Activated CD8-positive, alpha-beta memory T cell treated with anti-CD3 and anti-CD28 coated beads, Interleukin-2, amount 50 U/mL, for 24 hours (primary cell): ENCODE measurements around the gene FANCF.

ENCODE experiments used
- DNase-seq: peaks from one replicate; pipeline ENCODE4 v3.0.0-alpha.2; 2020; ENCODE audit errors: extremely low read depth

The FANCF gene

DNA sequence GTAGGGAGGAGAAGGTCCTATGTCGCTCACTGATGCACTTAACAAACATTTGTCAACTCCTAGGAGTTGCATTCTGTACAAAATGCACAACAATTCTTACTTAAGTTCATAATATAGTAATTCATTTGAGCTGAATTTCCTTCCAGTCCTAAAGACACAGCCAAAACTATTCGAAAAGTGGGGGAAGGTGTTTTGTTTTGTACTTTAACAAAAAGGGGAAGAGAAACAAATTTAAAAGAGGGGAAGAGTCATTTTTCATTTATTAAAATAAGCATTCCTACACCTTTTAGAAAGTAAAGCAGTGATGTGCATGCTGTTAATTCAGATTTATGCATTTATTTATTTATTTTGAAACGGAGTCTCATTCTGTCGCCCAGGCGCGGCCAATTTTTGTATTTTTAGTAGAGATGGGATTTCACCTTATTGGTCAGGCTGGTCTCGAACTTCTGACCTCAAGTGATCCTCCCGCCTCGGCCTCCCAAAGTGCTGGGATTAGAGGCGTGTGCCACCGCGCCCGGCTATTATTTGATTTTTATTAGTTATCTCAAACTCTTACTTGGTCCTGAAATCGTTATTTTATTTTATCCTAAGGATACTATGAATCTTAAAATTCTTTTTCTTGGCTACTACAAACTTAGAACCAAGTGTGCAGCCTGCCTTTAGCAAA, 1.1 kb upstream of the FANCF start:
- DNase-seq: no peak

DNA sequence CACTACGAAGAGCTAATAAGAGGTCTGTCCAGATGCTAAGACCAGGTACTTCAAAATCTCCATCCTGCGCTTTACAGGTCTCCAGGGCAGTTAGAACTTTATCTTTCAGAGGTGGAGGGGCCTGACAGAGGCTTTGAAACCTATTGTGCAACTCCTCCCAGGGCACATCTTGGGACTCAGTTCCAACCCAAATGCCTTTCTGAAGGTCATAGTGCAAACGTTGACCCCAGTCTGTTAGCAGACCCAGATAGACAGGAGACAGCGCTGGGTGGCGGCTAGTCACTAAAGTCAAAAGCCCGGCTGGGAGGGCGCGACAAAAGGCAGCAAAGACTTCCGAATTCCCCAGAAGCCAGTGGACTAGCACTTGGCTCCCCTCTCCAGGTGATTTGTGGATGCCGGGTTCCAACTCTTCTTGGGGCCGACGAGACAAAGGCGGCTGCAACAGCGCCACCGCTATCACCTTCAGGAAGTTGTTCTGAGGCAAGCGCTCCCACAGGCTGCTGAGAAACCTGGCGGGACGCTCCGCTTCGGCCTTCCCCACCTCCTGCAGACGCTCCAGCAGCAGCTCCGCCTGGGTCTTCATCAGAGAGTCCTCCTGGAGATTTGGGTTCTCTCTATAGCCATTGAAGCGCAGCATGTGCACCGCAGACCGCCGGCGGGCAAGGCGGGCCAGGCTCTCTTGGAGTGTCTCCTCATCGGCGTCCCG, 728 bp downstream of the FANCF start:
- DNase-seq: peak; percentile 42

DNA sequence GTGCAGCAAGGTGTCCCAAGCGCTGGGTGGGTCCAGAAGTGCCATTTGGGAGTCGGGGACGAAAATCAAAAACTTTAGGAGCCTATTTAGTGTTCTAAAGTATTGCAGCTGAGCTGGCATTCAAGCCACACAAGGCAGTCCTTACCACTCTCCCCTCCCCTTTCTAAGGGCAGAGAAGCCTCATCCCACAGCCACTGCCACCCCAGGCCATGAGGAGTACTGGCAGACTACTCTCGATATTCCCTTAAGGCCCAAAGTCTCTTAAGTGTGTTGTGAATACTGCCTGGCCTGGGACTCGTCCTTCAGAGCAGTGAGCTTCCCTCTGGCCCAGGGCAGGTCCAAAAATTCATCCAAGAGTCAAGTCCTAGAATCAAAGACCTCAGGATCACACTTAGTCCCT, 7.8 kb downstream of the FANCF start:
- no peak for DNase-seq

DNA sequence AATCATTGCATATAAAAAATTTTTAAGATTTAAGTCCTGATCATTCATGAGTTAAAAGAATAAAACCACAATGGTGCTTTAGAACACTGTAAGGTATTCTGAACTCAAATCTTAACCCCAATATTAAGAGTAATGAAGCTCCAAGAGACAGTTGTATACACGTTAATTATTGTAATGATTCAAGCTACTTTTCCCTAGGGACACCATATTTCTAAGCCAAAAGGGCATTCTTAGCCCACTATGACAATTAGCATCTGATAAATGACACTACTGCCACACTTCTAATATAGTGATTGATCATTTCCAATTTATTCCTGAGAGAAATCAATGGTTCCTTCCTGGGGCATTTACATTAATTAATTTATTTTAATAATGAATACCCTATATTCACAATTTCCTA, 21.7 kb downstream of the FANCF start:
- DNase-seq: no peak

DNA sequence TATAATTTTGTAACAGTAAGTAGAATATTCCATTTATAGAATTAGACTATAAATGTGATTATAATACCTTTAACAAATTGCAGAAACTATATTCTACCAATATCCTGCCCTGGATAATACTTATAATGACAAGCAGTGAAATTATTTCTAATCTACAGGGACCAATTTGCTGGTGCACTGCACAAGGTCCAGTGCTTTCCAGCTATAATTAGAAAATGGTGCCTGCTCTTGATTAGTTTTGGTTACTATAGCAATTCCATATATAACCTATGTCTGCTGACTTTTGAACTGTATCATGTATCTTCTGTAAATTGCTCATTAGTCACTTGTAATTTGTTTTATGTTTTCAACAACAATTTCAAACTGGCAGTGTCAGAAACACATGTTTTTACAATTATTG, 23.1 kb downstream of the FANCF start:
- DNase-seq: no peak

DNA sequence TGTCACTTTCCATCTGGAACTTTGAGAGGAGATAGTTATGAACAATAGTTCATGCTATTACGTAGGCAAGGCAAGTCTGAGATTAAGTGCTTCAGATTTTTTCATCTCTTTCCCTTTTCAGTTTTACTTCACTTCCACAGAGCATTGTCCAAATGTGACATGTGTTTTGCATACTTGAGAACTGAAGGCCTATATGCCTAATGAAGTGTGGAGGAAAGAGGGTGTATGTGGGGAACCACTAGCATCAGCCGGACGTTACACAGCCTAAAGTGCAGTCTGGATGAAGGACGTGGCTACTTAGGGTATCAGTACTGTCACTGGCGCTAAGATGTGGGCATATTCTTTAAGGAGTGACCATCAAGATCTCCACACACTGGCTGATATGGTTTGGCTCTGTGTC, 26.2 kb downstream of the FANCF start:
- no peak for DNase-seq

DNA sequence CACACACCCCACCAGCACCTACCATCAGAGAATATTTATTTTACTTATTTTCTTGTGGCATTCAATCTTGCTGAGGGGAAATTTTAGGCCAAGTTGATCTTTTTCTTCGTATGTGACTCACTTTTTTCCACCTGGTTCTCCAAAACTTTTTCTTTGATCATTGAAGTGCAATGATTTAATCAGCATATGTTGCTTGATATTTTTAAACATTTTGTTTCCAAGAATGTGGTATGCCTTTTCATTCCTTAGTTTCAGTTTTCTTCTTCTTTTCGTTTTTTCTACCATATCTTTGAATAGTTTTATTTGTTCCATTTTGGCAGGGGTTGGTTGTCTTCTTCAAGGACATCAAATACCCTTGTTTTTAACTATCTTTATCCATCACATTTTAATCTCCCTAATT, 28.6 kb downstream of the FANCF start:
- no peak for DNase-seq

DNA sequence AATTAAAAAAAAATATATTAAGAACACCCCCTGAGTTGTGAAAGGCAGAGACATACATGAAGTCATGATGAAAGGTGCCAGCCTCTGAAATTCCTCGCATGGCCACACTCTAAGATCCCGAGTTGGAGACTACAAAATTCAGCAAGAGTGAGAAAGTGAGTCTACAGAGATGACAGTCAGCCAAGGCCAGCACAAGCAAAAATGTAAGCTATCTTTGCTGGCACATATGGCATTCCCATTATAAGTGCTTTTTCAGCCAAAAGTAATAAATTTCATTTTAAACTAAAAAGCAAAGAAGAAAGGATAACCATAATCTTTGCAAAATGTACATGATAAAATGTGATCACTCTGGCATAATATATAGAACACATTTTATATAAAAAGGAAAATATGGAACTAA, 40.6 kb downstream of the FANCF start:
- DNase-seq: no peak

DNA sequence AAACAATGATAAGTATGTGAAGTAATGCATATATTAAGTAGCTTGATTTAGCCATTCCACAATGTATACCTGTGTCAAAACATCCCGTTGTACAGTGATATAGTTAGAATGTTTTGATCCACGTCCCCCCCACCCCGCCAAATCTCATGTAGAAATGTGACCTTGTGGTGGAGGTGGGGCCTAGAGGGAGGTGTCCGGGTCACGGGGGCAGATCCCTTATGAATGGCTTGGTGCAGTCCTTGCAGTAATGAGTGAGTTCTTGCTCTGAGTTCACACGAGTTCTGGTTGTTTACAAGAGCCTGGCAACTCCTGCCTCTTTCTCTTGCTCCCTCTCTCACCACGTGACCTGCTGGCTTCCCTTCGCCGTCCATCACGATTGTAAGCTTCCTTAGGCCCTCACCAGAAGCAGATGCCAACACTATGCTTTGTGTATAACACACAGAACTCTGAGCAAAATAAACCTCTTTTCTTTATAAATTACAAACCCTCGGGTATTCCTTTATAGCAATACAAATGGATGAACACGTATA, 41.6 kb downstream of the FANCF start:
- DNase-seq: no peak

DNA sequence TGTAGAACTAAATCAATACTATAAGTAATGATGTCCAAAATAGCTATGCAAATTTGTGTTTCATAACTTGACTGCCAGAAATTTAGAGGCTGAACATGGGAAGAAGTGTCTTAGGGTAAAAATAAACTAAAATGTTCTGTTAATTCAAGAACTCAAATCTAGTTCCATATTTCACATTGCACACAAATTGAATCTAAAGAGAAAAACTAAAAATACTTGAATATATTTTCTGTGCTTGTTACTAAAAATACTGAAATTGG, 43.5 kb downstream of the FANCF start:
- no peak for DNase-seq

DNA sequence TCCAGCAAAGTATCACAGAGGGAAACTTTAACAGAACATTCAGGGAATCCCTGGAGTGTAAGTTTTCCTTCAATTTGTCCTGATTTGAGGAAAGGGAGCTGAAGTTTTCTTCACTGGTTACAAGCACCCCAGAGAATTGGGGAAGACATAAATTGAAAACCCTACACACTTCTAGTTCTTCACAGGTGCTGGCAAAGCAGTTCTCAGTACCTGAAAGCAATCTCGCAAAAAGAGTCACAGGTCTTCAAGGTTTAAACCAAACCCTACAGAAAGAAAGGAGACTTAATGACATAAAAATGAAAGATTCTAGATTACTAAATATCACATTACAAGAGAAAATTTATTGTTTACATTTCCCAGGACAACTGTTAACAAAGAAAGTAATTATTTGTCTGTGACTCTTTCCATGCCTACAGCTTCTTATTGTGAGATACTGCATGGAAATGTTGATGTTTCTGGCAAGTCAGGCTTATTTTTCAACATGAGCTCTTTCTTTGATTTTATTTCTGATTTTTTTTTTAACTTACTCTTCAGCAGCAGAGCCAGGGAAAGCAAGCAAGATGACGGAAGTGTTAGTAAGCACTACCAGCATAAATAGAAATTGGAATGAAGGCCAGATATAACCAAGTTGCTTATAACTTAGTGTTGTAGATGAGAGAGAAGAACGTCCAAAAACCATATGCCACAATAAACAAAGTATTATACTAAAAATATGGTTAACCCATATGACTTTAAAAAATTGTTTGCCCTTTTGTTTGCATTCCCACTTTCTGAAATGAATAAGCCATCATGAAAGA, 44.1 kb downstream of the FANCF start:
- no peak for DNase-seq

DNA sequence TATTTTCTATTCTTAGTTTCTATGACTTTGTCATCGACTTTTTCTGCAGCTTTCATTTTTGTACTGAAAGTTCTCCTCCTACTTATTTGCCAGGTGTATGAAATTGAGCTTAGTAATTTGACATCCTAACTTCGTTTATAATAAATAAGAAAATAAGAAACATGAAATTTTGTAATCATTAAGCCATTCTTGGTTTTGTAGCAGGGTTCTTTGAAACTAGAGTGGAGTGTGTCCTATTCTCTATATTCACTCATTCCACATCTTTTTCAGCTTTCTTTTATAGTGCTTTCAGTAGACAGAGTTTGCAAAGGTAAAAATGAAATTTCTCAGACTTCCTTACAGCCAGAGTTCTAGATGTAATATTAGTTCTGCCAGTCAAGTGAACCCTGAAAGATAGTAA, 47.8 kb downstream of the FANCF start:
- DNase-seq: no peak
